NOMO-1 treated with dmso at 0.1 percent for 144 hours (cell line): ENCODE measurements around the gene PEX10.

ENCODE experiments used
- DNase-seq: peaks from one replicate; lab custom pipeline; 2025; ENCODE audit not compliant: unreplicated experiment; lab: John Stamatoyannopoulos, UW

Gene PEX10

GRCh38 chr1:2389644-2390043 is 22.7 kb downstream of the PEX10 start:
- no peak for DNase-seq

- DNase-seq, result no peak
Observed at GRCh38 chr1:2388004-2388913, 24.1 kb downstream of the PEX10 start.

- DNase-seq, result no peak
Observed at GRCh38 chr1:2386636-2387611, 25.4 kb downstream of the PEX10 start.

GRCh38 chr1:2385606-2386280 is 26.6 kb downstream of the PEX10 start:
- DNase-seq, result no peak

GRCh38 chr1:2384941-2385481 is 27.4 kb downstream of the PEX10 start:
- no peak for DNase-seq

GRCh38 chr1:2384130-2384860 is 28.1 kb downstream of the PEX10 start:
- no peak for DNase-seq

GRCh38 chr1:2383576-2383975 is 28.8 kb downstream of the PEX10 start:
- DNase-seq, result no peak

- DNase-seq, result no peak
Observed at GRCh38 chr1:2382621-2383361, 29.6 kb downstream of the PEX10 start.

GRCh38 chr1:2381741-2382620 is 30.4 kb downstream of the PEX10 start:
- DNase-seq, result peak; percentile 5

GRCh38 chr1:2380816-2381591 is 31.4 kb downstream of the PEX10 start:
- no peak for DNase-seq

- DNase-seq, result no peak
Observed at GRCh38 chr1:2379733-2380404, 32.5 kb downstream of the PEX10 start.

- DNase-seq, result no peak
Observed at GRCh38 chr1:2378956-2379732, 33.2 kb downstream of the PEX10 start.

GRCh38 chr1:2378441-2378851 is 33.9 kb downstream of the PEX10 start:
- DNase-seq, result no peak

GRCh38 chr1:2377751-2378440 is 34.5 kb downstream of the PEX10 start:
- no peak for DNase-seq

- DNase-seq, result no peak
Observed at GRCh38 chr1:2376931-2377672, 35.3 kb downstream of the PEX10 start.
